KMS-11 (cell line): ENCODE measurements around the gene LPCAT4.

Source experiments
- H2AFZ ChIP-seq: fragments of 200-600 bp; sonication (generic); 2 replicates; pipeline ENCODE4 v1.6.1; 2016; ENCODE audit warnings: antibody characterized with exemption, mixed run types, low read depth
- H3K27ac ChIP-seq: fragments of 200-600 bp; sonication (generic); 2 replicates; pipeline ENCODE4 v1.6.1; 2016; ENCODE audit warnings: mild to moderate bottlenecking, mixed run types
- H3K27me3 ChIP-seq: fragments of 200-600 bp; sonication (generic); 2 replicates; pipeline ENCODE4 v1.6.1; 2017; ENCODE audit warnings: mild to moderate bottlenecking, low read depth, mixed run types, moderate library complexity; ENCODE audit not compliant: insufficient read depth
- H3K36me3 ChIP-seq: fragments of 200-600 bp; sonication (generic); 2 replicates; pipeline ENCODE4 v1.6.1; 2017; ENCODE audit warnings: mild to moderate bottlenecking, mixed run types; ENCODE audit not compliant: insufficient read depth
- H3K4me1 ChIP-seq: fragments of 200-600 bp; sonication (generic); 2 replicates; pipeline ENCODE4 v1.6.1; 2016; ENCODE audit warnings: mild to moderate bottlenecking, low read depth, mixed run types; ENCODE audit not compliant: poor library complexity, severe bottlenecking
- H3K4me2 ChIP-seq: fragments of 200-600 bp; sonication (generic); 2 replicates; pipeline ENCODE4 v1.7.0; 2016; ENCODE audit warnings: mild to moderate bottlenecking, mixed run types
- H3K4me3 ChIP-seq: fragments of 200-600 bp; sonication (generic); IDR thresholded peaks from 2 replicates; pipeline ENCODE4 v1.6.1; 2017; ENCODE audit warnings: low read depth, low read length, mixed read lengths; ENCODE audit not compliant: insufficient read depth
- H3K79me2 ChIP-seq: fragments of 200-600 bp; sonication (generic); 2 replicates; pipeline ENCODE4 v1.6.1; 2016; ENCODE audit warnings: low read depth, mixed run types; ENCODE audit not compliant: insufficient read depth
- H3K9ac ChIP-seq: fragments of 200-600 bp; sonication (generic); 2 replicates; pipeline ENCODE4 v1.6.1; 2016; ENCODE audit warnings: mild to moderate bottlenecking, mixed run types
- H4K20me1 ChIP-seq: fragments of 200-600 bp; sonication (generic); 2 replicates; pipeline ENCODE4 v1.6.1; 2016; ENCODE audit warnings: mild to moderate bottlenecking, mixed run types; ENCODE audit not compliant: insufficient read depth
- TF ChIP-seq, protein P1 (sequence below): fragments of 200-600 bp; sonication (generic); conservative IDR thresholded peaks from 2 replicates; pipeline ENCODE4 v1.6.1; 2017; ENCODE audit warnings: low read depth, mild to moderate bottlenecking, antibody characterized with exemption, low read length, moderate library complexity, mixed read lengths

LPCAT4 gene

DNA sequence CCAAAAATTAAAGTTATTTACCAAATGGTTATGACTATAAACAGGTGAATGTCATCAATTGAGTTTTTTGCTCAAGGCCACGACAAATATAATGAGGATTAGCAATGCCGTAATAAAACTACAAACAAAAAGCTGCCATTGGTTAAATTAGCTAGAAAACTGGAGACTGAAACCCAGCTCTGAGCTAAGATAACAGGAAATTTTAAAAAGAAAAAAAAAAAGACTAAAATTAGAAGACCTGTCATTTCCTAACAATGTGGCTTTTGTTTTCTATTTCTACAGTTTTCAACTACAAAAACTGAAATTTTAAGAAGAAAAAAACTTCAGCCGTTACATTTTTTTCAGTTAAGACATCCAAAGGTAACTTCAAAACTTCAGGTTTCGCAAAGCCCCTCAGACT, 39.1 kb downstream of the LPCAT4 start:
- Histone ChIP-seq H3K9ac (no peak overlapping the region), H3K4me3 (no peak overlapping the region), H2AFZ (no peak overlapping the region), H3K27me3 (no peaks in the 10 kb centered on the region), H3K4me2 (no peak overlapping the region), H4K20me1 (no peaks in the 10 kb centered on the region), H3K4me1 (no peaks in the 10 kb centered on the region), H3K36me3 (no peaks in the 10 kb centered on the region), H3K79me2 (no peaks in the 10 kb centered on the region), H3K27ac (no peak overlapping the region)
- TF ChIP-seq, protein P1, sequence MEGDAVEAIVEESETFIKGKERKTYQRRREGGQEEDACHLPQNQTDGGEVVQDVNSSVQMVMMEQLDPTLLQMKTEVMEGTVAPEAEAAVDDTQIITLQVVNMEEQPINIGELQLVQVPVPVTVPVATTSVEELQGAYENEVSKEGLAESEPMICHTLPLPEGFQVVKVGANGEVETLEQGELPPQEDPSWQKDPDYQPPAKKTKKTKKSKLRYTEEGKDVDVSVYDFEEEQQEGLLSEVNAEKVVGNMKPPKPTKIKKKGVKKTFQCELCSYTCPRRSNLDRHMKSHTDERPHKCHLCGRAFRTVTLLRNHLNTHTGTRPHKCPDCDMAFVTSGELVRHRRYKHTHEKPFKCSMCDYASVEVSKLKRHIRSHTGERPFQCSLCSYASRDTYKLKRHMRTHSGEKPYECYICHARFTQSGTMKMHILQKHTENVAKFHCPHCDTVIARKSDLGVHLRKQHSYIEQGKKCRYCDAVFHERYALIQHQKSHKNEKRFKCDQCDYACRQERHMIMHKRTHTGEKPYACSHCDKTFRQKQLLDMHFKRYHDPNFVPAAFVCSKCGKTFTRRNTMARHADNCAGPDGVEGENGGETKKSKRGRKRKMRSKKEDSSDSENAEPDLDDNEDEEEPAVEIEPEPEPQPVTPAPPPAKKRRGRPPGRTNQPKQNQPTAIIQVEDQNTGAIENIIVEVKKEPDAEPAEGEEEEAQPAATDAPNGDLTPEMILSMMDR: no peak

DNA sequence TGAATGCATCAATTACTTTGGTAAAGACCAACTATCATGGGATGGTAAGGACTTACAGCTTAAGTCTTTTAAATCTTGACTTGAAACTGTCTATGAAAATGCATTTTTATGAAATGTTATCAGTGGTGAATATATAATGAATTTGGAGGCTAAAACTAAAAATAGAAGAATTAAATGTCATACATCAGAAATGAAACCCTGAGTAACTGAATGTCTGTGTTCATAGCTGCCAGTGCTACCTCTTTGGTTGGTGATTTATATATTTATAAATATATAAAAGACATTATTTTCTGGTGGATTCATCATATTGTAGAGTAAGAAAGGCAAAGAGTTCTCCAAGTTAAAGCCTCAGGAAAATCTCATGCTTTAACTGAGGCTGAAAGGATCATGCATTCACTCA, 41.6 kb downstream of the LPCAT4 start:
- H3K4me2 ChIP-seq: no peak overlapping the region
- no peaks in the 10 kb centered on the region for H3K27me3 ChIP-seq
- TF ChIP-seq, protein P1: no peak
- no peaks in the 10 kb centered on the region for H3K36me3 ChIP-seq
- H4K20me1 ChIP-seq: no peaks in the 10 kb centered on the region
- H3K4me3 ChIP-seq: no peak overlapping the region
- H3K9ac ChIP-seq: no peak overlapping the region
- H3K4me1 ChIP-seq: no peaks in the 10 kb centered on the region
- H3K27ac ChIP-seq: no peak overlapping the region
- H2AFZ ChIP-seq: no peak overlapping the region
- H3K79me2 ChIP-seq: no peaks in the 10 kb centered on the region

DNA sequence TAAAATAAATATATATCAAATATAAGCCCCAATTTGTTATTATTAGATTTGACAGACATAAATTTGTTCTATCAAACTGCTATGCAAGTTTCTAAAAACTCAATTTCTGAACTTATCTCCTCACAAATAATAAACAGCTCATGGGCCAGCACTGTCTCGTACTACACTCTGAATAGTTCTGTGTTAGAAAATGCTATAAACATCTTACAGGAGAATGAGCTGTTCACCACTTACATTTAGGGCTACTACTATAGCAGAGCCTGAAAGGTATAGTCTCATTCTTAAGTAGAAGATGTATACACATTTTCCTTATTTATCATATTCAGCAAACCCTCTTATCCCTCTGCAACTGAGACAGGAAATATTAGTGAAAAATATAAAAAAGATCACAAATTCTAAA, 42.1 kb downstream of the LPCAT4 start:
- Histone ChIP-seq H3K79me2 (no peaks in the 10 kb centered on the region), H3K4me2 (no peak overlapping the region), H3K9ac (no peak overlapping the region), H3K4me1 (no peaks in the 10 kb centered on the region), H3K4me3 (no peak overlapping the region), H4K20me1 (no peaks in the 10 kb centered on the region), H3K27ac (no peak overlapping the region), H3K27me3 (no peaks in the 10 kb centered on the region), H2AFZ (no peak overlapping the region), H3K36me3 (no peaks in the 10 kb centered on the region)
- TF ChIP-seq, protein P1: no peak

DNA sequence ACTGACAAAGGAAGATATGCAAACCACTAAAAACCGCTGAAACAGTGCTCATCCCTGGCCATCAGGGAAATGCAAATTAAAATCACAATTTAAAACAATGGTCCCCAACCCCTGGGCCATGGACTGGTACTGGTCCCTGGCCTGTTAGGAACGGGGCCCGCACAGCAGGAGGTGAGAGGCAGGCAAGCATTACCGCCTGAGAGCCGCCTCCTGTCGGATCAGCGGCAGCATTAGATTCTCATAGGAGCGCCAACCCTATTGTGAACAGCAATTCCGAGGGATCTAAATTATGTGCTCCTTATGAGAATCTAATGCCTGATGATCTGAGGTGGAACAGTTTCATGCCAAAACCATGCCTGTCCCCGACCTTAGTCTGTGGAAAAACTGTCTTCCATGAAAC, 43.8 kb downstream of the LPCAT4 start:
- no peak overlapping the region for H3K9ac ChIP-seq
- no peaks in the 10 kb centered on the region for H3K4me1 ChIP-seq
- no peaks in the 10 kb centered on the region for H4K20me1 ChIP-seq
- no peaks in the 10 kb centered on the region for H3K27me3 ChIP-seq
- TF ChIP-seq, protein P1: no peak
- no peak overlapping the region for H3K27ac ChIP-seq
- H3K4me2 ChIP-seq: no peak overlapping the region
- H3K79me2 ChIP-seq: no peaks in the 10 kb centered on the region
- no peaks in the 10 kb centered on the region for H3K36me3 ChIP-seq
- no peak overlapping the region for H3K4me3 ChIP-seq
- H2AFZ ChIP-seq: no peak overlapping the region
